GM19395 (cell line): ENCODE measurements around the gene TRIM47.

ENCODE experiments used
- ATAC-seq: cut with Tn5 transposase; IDR thresholded peaks from one replicate; pipeline ENCODE4 v1.9.1; 2021; ENCODE audit warnings: mild to moderate bottlenecking, moderate library complexity; ENCODE audit not compliant: unreplicated experiment

Gene TRIM47

GRCh38 chr17:75834279-75834920, 44.0 kb downstream of the TRIM47 start:
- no peak for ATAC-seq

GRCh38 chr17:75832652-75833400, 45.6 kb downstream of the TRIM47 start:
- no peak for ATAC-seq

GRCh38 chr17:75832164-75832651, 46.2 kb downstream of the TRIM47 start:
- ATAC-seq: no peak

DNA sequence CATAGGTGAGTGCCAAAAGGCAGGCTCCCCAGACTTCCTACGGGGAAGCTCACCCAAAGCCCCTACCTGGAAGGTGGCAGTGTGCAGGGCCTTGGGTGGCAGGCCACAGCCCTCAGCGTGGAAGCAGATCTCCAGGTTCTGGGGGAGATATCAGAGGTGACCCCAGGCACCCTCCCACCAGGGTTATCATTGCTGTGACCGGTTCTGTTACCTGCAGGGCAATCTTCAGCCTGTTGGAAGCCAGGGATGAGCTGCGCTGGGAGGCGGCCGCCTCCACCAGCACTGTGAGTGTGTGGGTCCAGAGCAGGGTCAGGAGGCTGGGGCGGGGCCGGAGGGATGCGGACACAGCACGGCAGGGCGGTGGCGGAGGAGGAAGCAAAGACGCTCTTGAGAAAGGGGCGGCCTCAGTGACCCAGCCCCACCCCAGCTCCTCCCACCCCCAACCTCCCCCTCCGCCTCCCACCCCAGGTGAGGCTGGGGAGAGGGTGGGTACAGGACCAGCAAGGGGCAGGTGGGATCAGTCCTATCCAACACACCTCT, 47.3 kb downstream of the TRIM47 start:
- no peak for ATAC-seq

- no peak for ATAC-seq
Measured at GRCh38 chr17:75830164-75831031, 48.0 kb downstream of the TRIM47 start.

GRCh38 chr17:75829747-75830146, 48.6 kb downstream of the TRIM47 start:
- no peak for ATAC-seq

DNA sequence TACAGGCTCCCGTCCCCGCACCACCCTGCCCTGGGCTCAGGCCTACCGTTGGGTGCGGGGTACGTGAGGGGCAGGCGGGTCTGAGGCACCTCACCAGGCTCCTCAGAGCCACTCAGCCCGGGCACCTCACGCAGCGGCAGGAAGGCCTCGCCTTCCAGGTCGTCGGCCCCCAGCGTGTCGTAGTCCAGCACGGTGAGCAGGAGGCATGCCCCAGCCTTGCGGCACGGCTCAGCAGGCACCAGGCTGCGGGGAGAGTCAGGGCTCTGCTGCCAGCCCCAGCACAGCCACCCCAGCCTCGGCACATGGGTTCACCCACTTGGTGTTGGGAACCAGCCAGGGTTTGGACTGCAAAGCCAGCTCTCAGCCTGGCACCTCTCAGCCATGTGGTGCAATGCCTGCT, 49.6 kb downstream of the TRIM47 start:
- ATAC-seq: no peak

- ATAC-seq: no peak
Measured at GRCh38 chr17:75828076-75828400, 50.3 kb downstream of the TRIM47 start.

- ATAC-seq: no peak
Measured at GRCh38 chr17:75827308-75828075, 50.9 kb downstream of the TRIM47 start.

DNA sequence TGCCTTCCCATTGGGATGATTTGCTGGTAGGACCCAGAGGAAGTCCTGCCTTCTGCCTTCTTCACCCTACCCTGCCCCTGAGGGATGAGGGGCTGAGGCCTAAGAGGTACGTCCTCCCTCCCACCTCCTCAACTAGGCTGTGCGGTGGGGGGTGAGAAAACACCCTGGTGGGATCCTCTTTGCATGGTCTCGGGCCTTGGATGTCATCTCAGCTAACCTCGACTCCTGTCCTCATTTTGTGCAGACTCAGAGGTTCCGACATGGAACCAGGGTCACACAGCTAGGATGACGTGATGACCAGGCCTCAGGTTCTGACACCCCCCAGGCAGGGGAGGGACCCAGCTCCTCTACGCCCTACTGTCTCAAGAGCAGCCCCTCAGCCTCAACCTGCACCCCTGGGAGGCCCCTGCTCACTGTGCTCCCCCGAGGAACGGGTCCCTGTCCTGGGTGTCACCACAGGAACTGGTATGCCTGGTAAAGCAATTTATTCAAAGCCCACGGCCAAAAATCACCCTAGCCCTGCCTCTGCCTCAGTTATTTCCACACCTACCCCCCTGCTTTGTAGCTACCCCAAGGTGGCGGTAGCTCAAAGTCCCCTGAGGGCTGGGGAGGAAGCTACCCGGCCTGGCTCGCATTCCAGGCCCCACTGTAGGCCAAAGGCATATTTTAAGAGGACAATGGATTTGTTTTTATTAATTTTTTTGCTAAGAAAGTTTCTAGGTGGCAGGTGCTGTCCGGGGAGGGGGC, 51.6 kb downstream of the TRIM47 start:
- no peak for ATAC-seq

- ATAC-seq: no peak
Measured at GRCh38 chr17:75825748-75826370, 52.5 kb downstream of the TRIM47 start.

DNA sequence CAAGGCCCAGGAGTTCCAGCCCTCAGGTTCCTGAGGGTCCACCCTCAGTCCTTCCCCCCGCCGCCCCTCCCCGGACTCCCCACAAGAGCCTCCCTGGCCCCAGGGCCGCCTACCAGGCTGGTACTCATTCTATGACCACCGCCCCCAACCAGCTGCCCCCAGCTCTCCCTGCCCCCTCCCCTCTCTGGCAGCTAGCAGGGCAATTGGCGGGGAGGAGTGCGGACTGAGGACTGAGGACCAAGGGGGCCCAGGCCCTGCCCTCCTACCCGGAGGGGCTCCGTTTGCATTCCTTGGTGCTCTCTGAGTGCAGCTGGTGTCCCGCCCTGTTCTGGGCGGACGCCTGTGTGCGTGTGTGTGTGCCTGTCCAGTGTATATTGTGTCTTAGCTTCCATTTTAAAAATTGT, 53.2 kb downstream of the TRIM47 start:
- no peak for ATAC-seq

GRCh38 chr17:75824666-75825065, 53.7 kb downstream of the TRIM47 start:
- no peak for ATAC-seq
